HepG2 (cell line): ENCODE results near the gene MEPCE. TPM values are rescaled to one million over a fixed set of nuclear protein-coding genes. Genes with fewer than 3 reads are reported as not detected.

Source experiments
- CC2D1A ChIP-seq: sonication (generic); formaldehyde crosslinking; IDR thresholded peaks from 2 replicates; pipeline ENCODE4 v1.8.1; 2023; ENCODE audit warnings: mild to moderate bottlenecking, missing genetic modification reagents
- ELF1 ChIP-seq: sonication (generic); formaldehyde crosslinking; IDR thresholded peaks from 2 replicates; pipeline ENCODE4 v1.4.0; 2020; ENCODE audit warnings: missing genetic modification reagents
- KDM2A ChIP-seq: sonication (generic); formaldehyde crosslinking; IDR thresholded peaks from 2 replicates; pipeline ENCODE4 v1.4.0; 2020; ENCODE audit warnings: low read depth, missing genetic modification reagents, borderline replicate concordance
- KMT2B ChIP-seq: IDR thresholded peaks from 2 replicates; pipeline ENCODE4 v1.6.1; 2016; ENCODE audit warnings: missing genetic modification reagents, missing compliant biosample characterization
- NAIF1 ChIP-seq: sonication (generic); formaldehyde crosslinking; IDR thresholded peaks from 2 replicates; pipeline ENCODE4 v1.5.0; 2020; ENCODE audit warnings: mild to moderate bottlenecking, missing genetic modification reagents, borderline replicate concordance
- NFYB ChIP-seq: sonication (generic); formaldehyde crosslinking; IDR thresholded peaks from 2 replicates; pipeline ENCODE4 v1.4.0; 2020; ENCODE audit warnings: missing genetic modification reagents
- NR1H2 ChIP-seq: sonication (generic); formaldehyde crosslinking; IDR thresholded peaks from 2 replicates; pipeline ENCODE4 v1.8.1; 2022; ENCODE audit warnings: low read depth, missing genetic modification reagents, borderline replicate concordance
- PATZ1 ChIP-seq: sonication (generic); formaldehyde crosslinking; IDR thresholded peaks from 2 replicates; pipeline ENCODE4 v1.4.0; 2020; ENCODE audit warnings: missing genetic modification reagents
- RBFOX2 ChIP-seq: fragments of 200-400 bp; formaldehyde crosslinking; IDR thresholded peaks from 2 replicates; pipeline ENCODE4 v1.6.1; 2017; ENCODE audit warnings: low read depth, mild to moderate bottlenecking, low read length
- RORA ChIP-seq: sonication (generic); formaldehyde crosslinking; IDR thresholded peaks from 2 replicates; pipeline ENCODE4 v1.5.0; 2020; ENCODE audit warnings: mild to moderate bottlenecking, missing genetic modification reagents, moderate library complexity
- SRSF1 ChIP-seq: fragments of 200-400 bp; formaldehyde crosslinking; optimal IDR thresholded peaks from 2 replicates; pipeline ENCODE3; 2017; ENCODE audit warnings: mild to moderate bottlenecking, low read depth, low read length, moderate library complexity
- SRY ChIP-seq: sonication (generic); formaldehyde crosslinking; IDR thresholded peaks from 2 replicates; pipeline ENCODE4 v1.8.0; 2022; ENCODE audit warnings: mild to moderate bottlenecking, missing genetic modification reagents
- TAF1 ChIP-seq: sonication (generic); formaldehyde crosslinking; IDR thresholded peaks from 2 replicates; pipeline ENCODE4 v1.4.0; 2020; ENCODE audit warnings: missing genetic modification reagents
- TBP ChIP-seq: sonication (generic); formaldehyde crosslinking; IDR thresholded peaks from 2 replicates; pipeline ENCODE4 v1.5.0; 2020; ENCODE audit warnings: missing genetic modification reagents
- THAP7 ChIP-seq: sonication (generic); formaldehyde crosslinking; IDR thresholded peaks from 2 replicates; pipeline ENCODE4 v1.8.1; 2023; ENCODE audit warnings: mild to moderate bottlenecking, missing genetic modification reagents
- XRCC5 ChIP-seq: fragments of 200-400 bp; formaldehyde crosslinking; optimal IDR thresholded peaks from 2 replicates; pipeline ENCODE3; 2017; ENCODE audit warnings: mild to moderate bottlenecking, low read length
- ZBTB21 ChIP-seq: sonication (generic); formaldehyde crosslinking; IDR thresholded peaks from 2 replicates; pipeline ENCODE4 v1.4.0; 2020; ENCODE audit warnings: missing genetic modification reagents
- ZBTB4 ChIP-seq: sonication (generic); formaldehyde crosslinking; IDR thresholded peaks from 2 replicates; pipeline ENCODE4 v1.4.0; 2020; ENCODE audit warnings: missing genetic modification reagents, mild to moderate bottlenecking, borderline replicate concordance
- ZNF20 ChIP-seq: sonication (generic); formaldehyde crosslinking; IDR thresholded peaks from 2 replicates; pipeline ENCODE4 v1.4.0; 2020; ENCODE audit warnings: mild to moderate bottlenecking, moderate library complexity, missing genetic modification reagents
- ZNF383 ChIP-seq: sonication (generic); formaldehyde crosslinking; IDR thresholded peaks from 2 replicates; pipeline ENCODE4 v1.4.0; 2020; ENCODE audit warnings: missing genetic modification reagents, mild to moderate bottlenecking, borderline replicate concordance
- ZNF430 ChIP-seq: sonication (generic); formaldehyde crosslinking; IDR thresholded peaks from 2 replicates; pipeline ENCODE4 v1.9.0; 2021; ENCODE audit warnings: mild to moderate bottlenecking, missing genetic modification reagents
- ZNF549 ChIP-seq: sonication (generic); formaldehyde crosslinking; IDR thresholded peaks from 2 replicates; pipeline ENCODE4 v1.5.0; 2020; ENCODE audit warnings: missing genetic modification reagents
- ZNF839 ChIP-seq: sonication (generic); formaldehyde crosslinking; IDR thresholded peaks from 2 replicates; pipeline ENCODE4 v1.4.0; 2020; ENCODE audit warnings: missing genetic modification reagents, mild to moderate bottlenecking, borderline replicate concordance
- polyA plus RNA-seq, 8 experiments: library from polyadenylated mRNA; depleted of rRNA in 3 of 8; stranded (reverse) in 7 of 8; unstranded in 1 of 8; fragments of >200 nt; fragmentation: Illumina TruSeq in 4 of 8; extraction: Trizol in 4 of 8; gene quantifications; 2 replicates each; pipeline versions ENCODE4 v1.2.1 to v1.2.3, GENCODE V29; 2011 to 2016; ENCODE audit warnings: low read depth in 4 of 8, missing spikeins in 1 of 8, mixed read lengths in 1 of 8; ENCODE audit not compliant: insufficient read depth in 1 of 8
- total RNA-seq, 5 experiments: library from RNA; depleted of rRNA; stranded (reverse); fragments of >200 nt; fragmentation: Illumina TruSeq; extraction: Trizol; gene quantifications; 2 replicates each; pipeline ENCODE4 v1.2.3, GENCODE V29; 2016; ENCODE audit warnings: low read depth in 1 of 5
- TF ChIP-seq, protein P1 (sequence below): sonication (generic); formaldehyde crosslinking; IDR thresholded peaks from 2 replicates; pipeline ENCODE4 v1.5.0; 2020; ENCODE audit warnings: mild to moderate bottlenecking, missing genetic modification reagents

MEPCE gene
- total and polyA plus RNA-seq, 2 of the 13 experiments (the other 11 are each of a cell fraction or from before 2014, with no cell fraction given): 12.3 to 26.0 TPM

DNA sequence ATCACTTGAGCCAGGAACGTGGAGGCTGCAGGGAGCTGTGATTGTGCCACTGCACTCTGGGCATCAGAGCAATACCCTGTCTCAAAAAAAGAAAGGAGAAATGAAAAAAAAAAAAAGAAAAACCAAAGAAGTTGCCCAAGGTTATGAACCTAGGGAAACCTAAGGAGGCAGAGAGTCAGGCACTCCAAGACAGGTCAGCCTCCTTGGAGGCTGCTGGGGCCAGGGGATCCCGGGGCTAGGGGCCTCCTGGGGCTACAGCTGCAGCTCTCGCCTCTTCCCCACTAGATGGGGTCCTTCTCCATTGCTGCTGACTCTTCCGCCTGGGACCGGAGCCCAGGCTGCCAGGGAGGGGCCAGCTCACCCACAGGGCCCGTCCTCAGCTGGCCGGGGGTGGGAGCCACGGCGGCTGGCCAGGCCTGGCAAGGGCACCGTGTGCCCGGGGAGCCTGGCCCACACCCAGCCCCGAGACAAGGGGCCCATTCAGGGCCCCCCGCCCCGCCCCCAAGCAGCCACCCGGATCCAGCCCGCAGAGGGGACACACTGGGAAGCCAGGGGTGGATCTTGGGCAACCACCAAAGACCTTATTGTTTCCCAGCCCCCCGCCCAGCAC lies 36.2 kb downstream of the MEPCE start (continued):
- TF ChIP-seq NAIF1 (CRISPR knock-in tag): no peak
- TF ChIP-seq CC2D1A (CRISPR knock-in tag): no peak
- no peak for TF ChIP-seq SRSF1
- no peak for TF ChIP-seq RORA (CRISPR knock-in tag)
- TF ChIP-seq XRCC5: peak; percentile 77
- TF ChIP-seq ZNF430: no peak
- peak; percentile 90 for TF ChIP-seq PATZ1 (CRISPR knock-in tag)
- TF ChIP-seq ZNF839: no peak
- TF ChIP-seq RBFOX2: 0 out of 2 replicates have a peak, but pooled peaks have one; percentile 32
- TF ChIP-seq, protein P1, sequence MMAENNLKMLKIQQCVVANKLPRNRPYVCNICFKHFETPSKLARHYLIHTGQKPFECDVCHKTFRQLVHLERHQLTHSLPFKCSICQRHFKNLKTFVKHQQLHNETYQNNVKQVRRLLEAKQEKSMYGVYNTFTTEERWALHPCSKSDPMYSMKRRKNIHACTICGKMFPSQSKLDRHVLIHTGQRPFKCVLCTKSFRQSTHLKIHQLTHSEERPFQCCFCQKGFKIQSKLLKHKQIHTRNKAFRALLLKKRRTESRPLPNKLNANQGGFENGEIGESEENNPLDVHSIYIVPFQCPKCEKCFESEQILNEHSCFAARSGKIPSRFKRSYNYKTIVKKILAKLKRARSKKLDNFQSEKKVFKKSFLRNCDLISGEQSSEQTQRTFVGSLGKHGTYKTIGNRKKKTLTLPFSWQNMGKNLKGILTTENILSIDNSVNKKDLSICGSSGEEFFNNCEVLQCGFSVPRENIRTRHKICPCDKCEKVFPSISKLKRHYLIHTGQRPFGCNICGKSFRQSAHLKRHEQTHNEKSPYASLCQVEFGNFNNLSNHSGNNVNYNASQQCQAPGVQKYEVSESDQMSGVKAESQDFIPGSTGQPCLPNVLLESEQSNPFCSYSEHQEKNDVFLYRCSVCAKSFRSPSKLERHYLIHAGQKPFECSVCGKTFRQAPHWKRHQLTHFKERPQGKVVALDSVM (CRISPR knock-in tag): peak; percentile 92
- peak; percentile 15; the same call in 1 of the 2 replicates for TF ChIP-seq ELF1 (CRISPR knock-in tag)
- TF ChIP-seq TBP: no peak
- TF ChIP-seq SRY (CRISPR knock-in tag): no peak
- TF ChIP-seq NR1H2: no peak
- no peak for TF ChIP-seq ZBTB4
- TF ChIP-seq ZNF20: no peak
- TF ChIP-seq NFYB (CRISPR knock-in tag): no peak
- no peak for TF ChIP-seq KMT2B (CRISPR knock-in tag)
- no peak for TF ChIP-seq ZNF383
- TF ChIP-seq KDM2A (CRISPR knock-in tag): peak; percentile 75; the same call in 1 of the 2 replicates
- no peak for TF ChIP-seq THAP7 (CRISPR knock-in tag)
- TF ChIP-seq TAF1: no peak
- no peak for TF ChIP-seq ZBTB21 (CRISPR knock-in tag)
- no peak for TF ChIP-seq ZNF549
